ENCODE results near the gene HPX.

HPX gene

GRCh38 chr11:6410695-6411430, 29.9 kb downstream of the HPX start:
- TF ChIP-seq GABPA (IDR thresholded peaks at IDR 0.05; ENCODE audit: low read depth) (no peak), SPI1 (IDR thresholded peaks at IDR 0.05; ENCODE audit: borderline replicate concordance, low read depth) (no peak)
- no peaks in the 10 kb centered on the region for H3K27me3 ChIP-seq (ENCODE audit: insufficient read depth, poor library complexity, severe bottlenecking)
- DNase-seq (ENCODE audit: low read depth in 1 of 2, low spot score in 1 of 2) = no peak
- H3K27ac ChIP-seq (replicated peaks) = no peak overlapping the region
- H3K4me3 ChIP-seq (replicated peaks; ENCODE audit: insufficient read depth, low read length) = no peak overlapping the region

DNA sequence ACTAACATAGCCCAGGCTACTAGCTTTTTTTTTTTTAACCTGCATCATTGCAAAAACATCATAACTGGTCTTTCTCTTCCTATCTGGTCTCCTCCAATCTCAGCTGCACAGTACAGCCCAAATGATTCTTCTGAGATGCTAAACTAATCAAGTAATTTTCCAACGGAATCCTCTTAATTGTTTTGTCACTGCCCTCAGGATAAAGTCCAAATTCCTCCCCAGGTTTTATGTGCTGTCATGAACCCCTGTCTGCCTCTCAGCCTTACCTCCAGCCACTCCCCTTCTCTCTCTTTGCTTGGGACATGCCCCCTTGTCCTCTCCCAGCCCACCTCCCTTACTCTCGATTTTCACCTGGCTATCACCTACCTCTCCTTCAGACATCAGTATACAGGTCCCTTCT, 34.4 kb downstream of the HPX start:
- no peak overlapping the region for H3K4me3 ChIP-seq (replicated peaks; ENCODE audit: insufficient read depth, low read length)
- no peak for DNase-seq (ENCODE audit: low read depth in 1 of 2, low spot score in 1 of 2)
- no peak overlapping the region for H3K27ac ChIP-seq (replicated peaks)
- TF ChIP-seq POLR2AphosphoS5 (IDR thresholded peaks at IDR 0.05; ENCODE audit: low read depth) = no peak
- TF ChIP-seq, protein P1, sequence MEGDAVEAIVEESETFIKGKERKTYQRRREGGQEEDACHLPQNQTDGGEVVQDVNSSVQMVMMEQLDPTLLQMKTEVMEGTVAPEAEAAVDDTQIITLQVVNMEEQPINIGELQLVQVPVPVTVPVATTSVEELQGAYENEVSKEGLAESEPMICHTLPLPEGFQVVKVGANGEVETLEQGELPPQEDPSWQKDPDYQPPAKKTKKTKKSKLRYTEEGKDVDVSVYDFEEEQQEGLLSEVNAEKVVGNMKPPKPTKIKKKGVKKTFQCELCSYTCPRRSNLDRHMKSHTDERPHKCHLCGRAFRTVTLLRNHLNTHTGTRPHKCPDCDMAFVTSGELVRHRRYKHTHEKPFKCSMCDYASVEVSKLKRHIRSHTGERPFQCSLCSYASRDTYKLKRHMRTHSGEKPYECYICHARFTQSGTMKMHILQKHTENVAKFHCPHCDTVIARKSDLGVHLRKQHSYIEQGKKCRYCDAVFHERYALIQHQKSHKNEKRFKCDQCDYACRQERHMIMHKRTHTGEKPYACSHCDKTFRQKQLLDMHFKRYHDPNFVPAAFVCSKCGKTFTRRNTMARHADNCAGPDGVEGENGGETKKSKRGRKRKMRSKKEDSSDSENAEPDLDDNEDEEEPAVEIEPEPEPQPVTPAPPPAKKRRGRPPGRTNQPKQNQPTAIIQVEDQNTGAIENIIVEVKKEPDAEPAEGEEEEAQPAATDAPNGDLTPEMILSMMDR (IDR thresholded peaks at IDR 0.05; ENCODE audit: insufficient read depth, low read length) = no peak
- TF ChIP-seq GABPA (IDR thresholded peaks at IDR 0.05; ENCODE audit: low read depth) = no peak
- H3K27me3 ChIP-seq (ENCODE audit: insufficient read depth, poor library complexity, severe bottlenecking) = no peaks in the 10 kb centered on the region

DNA sequence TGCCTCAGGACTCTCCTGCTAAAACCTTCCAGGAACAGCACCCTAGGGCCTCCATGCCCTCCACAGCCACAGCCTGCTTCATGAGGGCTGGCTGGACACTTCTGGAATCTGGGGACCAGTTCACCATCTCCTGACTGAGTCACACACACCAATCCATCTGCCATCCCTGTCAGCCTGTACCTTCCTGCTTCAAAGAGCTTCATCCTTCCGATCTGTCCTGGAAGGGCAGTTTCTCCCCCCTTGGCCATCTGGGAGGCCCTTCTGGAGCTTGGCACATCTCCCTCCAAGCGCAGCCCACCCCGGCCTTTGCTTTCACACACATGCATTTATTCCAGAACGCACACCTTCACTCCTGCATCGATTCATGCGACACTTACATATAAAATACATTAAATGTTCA, 34.9 kb downstream of the HPX start:
- Histone ChIP-seq H3K27ac (replicated peaks) (no peak overlapping the region), H3K27me3 (ENCODE audit: insufficient read depth, poor library complexity, severe bottlenecking) (no peaks in the 10 kb centered on the region), H3K4me3 (replicated peaks; ENCODE audit: insufficient read depth, low read length) (no peak overlapping the region)
- DNase-seq (ENCODE audit: low read depth in 1 of 2, low spot score in 1 of 2) = no peak
- TF ChIP-seq GABPA (IDR thresholded peaks at IDR 0.05; ENCODE audit: low read depth) (no peak), SPI1 (IDR thresholded peaks at IDR 0.05; ENCODE audit: borderline replicate concordance, low read depth) (no peak)
- TF ChIP-seq, protein P2, sequence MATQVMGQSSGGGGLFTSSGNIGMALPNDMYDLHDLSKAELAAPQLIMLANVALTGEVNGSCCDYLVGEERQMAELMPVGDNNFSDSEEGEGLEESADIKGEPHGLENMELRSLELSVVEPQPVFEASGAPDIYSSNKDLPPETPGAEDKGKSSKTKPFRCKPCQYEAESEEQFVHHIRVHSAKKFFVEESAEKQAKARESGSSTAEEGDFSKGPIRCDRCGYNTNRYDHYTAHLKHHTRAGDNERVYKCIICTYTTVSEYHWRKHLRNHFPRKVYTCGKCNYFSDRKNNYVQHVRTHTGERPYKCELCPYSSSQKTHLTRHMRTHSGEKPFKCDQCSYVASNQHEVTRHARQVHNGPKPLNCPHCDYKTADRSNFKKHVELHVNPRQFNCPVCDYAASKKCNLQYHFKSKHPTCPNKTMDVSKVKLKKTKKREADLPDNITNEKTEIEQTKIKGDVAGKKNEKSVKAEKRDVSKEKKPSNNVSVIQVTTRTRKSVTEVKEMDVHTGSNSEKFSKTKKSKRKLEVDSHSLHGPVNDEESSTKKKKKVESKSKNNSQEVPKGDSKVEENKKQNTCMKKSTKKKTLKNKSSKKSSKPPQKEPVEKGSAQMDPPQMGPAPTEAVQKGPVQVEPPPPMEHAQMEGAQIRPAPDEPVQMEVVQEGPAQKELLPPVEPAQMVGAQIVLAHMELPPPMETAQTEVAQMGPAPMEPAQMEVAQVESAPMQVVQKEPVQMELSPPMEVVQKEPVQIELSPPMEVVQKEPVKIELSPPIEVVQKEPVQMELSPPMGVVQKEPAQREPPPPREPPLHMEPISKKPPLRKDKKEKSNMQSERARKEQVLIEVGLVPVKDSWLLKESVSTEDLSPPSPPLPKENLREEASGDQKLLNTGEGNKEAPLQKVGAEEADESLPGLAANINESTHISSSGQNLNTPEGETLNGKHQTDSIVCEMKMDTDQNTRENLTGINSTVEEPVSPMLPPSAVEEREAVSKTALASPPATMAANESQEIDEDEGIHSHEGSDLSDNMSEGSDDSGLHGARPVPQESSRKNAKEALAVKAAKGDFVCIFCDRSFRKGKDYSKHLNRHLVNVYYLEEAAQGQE (IDR thresholded peaks at IDR 0.05; ENCODE audit: insufficient replicate concordance, low read depth) = no peak

DNA sequence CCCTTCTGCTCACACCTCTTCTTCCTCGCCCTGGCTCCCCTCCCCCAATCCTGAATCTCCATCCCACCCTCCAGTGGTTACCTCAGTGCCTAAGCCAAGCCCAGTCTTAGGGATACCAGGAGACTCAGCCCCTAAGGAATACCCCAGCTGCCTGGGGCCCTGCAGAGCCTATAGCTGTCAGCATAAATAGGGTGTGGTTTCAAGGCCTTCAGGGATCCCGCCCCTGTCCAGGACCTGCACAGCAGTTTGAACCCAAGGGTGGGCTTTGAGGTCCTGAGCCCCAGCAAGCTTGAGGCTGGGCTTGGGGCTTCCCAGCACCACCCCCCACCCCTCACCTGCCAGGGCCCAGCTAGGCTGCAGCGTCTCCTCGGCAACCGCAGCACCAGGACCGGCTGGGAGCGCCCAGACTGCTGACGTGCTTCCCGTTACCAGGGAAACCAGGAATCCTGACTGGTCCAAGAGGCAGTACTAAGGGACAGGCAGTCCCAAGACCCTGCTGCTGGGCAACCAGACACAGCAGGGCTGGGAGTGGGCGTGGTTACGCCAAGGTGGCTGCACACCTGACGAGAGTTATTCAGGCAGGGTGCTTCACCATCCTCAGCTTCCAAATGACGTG, 35.6 kb downstream of the HPX start:
- no peaks in the 10 kb centered on the region for H3K27me3 ChIP-seq (ENCODE audit: insufficient read depth, poor library complexity, severe bottlenecking)
- no peak overlapping the region for H3K27ac ChIP-seq (replicated peaks)
- TF ChIP-seq POLR2AphosphoS5 (IDR thresholded peaks at IDR 0.05; ENCODE audit: low read depth) (no peak), SPI1 (IDR thresholded peaks at IDR 0.05; ENCODE audit: borderline replicate concordance, low read depth) (no peak), GABPA (IDR thresholded peaks at IDR 0.05; ENCODE audit: low read depth) (no peak)
- TF ChIP-seq, protein P2 (IDR thresholded peaks at IDR 0.05; ENCODE audit: insufficient replicate concordance, low read depth) = no peak
- TF ChIP-seq, protein P1 (IDR thresholded peaks at IDR 0.05; ENCODE audit: insufficient read depth, low read length) = no peak
- no peak for DNase-seq (ENCODE audit: low read depth in 1 of 2, low spot score in 1 of 2)
- H3K4me3 ChIP-seq (replicated peaks; ENCODE audit: insufficient read depth, low read length) = no peak overlapping the region
